ENCODE results near the gene LY9.

DNA sequence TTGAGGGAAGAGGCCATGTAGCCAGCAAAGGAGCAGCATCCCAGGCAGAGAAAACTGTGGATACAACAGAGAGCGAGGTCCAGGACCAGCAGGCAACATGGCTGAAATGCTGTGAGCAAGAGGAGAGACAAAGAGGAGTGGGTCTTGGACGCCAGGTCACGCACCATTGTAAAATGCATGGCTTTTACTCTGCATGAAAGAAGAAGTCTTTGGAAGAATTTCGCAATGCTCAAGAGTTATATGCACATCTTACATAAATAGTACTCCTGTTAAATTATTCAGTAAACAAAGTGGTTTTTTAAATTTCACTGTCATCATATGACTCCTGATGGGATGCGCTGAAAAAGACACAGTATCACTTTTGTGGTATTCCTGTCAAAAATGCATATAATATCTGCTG is 63.2 kb downstream of the LY9 start:
- TF ChIP-seq CTCF (IDR thresholded peaks at IDR 0.05), result no peak
- no peak for TF ChIP-seq POLR2A (IDR thresholded peaks at IDR 0.05)
- no peak for TF ChIP-seq EP300 (IDR thresholded peaks at IDR 0.05)

Measured in ovary (tissue), 3 donors.